Measurements from ENCODE around the gene FHIT.

Gene FHIT

DNA sequence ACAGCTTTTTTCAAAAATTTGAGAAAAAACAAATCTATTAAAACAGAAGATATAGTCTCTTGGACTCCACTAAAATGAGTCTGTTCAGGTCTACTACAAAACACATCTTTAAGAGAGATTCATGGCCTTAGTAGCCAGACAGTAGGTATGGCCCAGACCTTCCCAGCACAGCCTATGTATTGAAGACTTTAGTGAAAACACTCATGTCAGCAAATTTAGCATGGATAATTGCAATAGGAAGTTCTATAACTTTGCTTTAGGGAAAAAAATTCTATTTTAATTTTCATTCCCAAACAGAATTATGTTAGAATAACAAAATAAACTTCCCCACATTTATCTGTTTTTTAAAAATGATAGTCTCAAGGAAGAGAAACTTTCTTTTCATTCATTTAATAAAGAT is 976.6 kb downstream of the FHIT start:
- H3K36me3 ChIP-seq (ENCODE audit: control insufficient read depth, insufficient read depth, low read length), result no peaks in the 10 kb centered on the region
- H3K4me1 ChIP-seq (ENCODE audit: control insufficient read depth, insufficient read depth, low read length), result no peaks in the 10 kb centered on the region
- H3K4me3 ChIP-seq (ENCODE audit: low read length), result no peak overlapping the region
- H3K9ac ChIP-seq (ENCODE audit: low read length), result no peak overlapping the region
- no peak overlapping the region for H3K27ac ChIP-seq (ENCODE audit: low read depth, low read length)
- H3K27me3 ChIP-seq (ENCODE audit: control insufficient read depth, insufficient read depth, low read length), result no peaks in the 10 kb centered on the region

DNA sequence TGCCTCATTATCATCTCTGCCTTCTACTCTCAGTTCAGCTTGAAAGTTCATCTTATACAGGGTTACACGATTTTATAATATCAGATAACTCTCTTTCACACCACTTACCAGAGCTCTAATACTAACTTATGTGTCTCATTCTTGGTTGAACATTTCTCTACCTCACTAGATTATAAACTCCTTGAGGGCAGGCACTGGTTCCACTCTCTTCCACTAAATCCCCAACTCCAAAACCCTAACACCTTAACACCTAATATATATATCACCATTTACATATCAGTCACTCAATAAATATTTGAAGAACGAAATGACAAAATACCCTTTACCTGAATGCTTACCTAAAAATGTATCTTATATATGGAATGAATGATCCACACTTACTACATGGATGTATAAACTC is 977.2 kb downstream of the FHIT start:
- Histone ChIP-seq H3K4me1 (ENCODE audit: control insufficient read depth, insufficient read depth, low read length) (no peaks in the 10 kb centered on the region), H3K4me3 (ENCODE audit: low read length) (no peak overlapping the region), H3K27ac (ENCODE audit: low read depth, low read length) (no peak overlapping the region), H3K27me3 (ENCODE audit: control insufficient read depth, insufficient read depth, low read length) (no peaks in the 10 kb centered on the region), H3K36me3 (ENCODE audit: control insufficient read depth, insufficient read depth, low read length) (no peaks in the 10 kb centered on the region), H3K9ac (ENCODE audit: low read length) (no peak overlapping the region)

DNA sequence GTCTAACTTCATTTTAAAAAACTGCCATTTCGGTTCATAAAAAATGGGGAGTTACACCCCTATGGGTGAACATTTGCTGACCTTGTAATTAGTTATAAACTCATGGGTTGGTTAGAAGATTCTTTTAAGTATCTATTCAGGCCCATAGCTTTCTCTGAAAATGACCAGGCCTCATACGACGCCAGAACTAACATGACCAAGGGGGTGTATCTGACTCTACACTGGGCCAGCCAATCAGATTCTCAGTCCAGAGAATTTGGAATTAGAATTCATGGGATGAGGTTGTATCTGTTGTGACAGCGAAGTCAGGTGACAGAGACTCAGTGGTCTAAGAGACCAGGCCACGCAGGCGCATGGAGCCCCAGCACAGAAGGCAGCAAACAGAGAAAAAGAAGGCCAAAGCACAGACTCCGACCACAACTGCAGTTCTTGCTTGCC is 981.4 kb downstream of the FHIT start:
- no peak overlapping the region for H3K4me3 ChIP-seq (ENCODE audit: low read length)
- H3K36me3 ChIP-seq (ENCODE audit: control insufficient read depth, insufficient read depth, low read length), result no peaks in the 10 kb centered on the region
- H3K9ac ChIP-seq (ENCODE audit: low read length), result no peak overlapping the region
- no peak overlapping the region for H3K27ac ChIP-seq (ENCODE audit: low read depth, low read length)
- H3K4me1 ChIP-seq (ENCODE audit: control insufficient read depth, insufficient read depth, low read length), result no peaks in the 10 kb centered on the region
- H3K27me3 ChIP-seq (ENCODE audit: control insufficient read depth, insufficient read depth, low read length), result no peaks in the 10 kb centered on the region

DNA sequence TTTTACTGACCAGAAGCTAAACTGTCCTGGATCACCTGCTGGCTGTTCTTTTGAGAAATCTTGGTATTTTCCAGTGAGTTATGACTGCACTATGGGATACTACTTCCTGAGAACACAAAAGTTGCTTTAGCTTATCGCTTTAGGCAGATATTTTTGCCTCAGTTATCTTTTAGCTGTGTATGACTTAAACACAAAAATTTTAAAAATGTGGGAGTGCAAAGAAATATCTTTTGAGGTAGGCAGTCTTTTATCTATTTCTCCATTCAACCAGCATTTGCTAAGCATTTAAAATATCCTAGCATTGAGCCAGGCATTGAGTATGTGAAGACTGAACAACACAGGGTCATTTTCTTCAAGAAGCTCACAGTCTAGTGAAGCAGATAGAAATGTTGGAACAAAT is 981.9 kb downstream of the FHIT start:
- no peaks in the 10 kb centered on the region for H3K36me3 ChIP-seq (ENCODE audit: control insufficient read depth, insufficient read depth, low read length)
- no peak overlapping the region for H3K27ac ChIP-seq (ENCODE audit: low read depth, low read length)
- no peaks in the 10 kb centered on the region for H3K27me3 ChIP-seq (ENCODE audit: control insufficient read depth, insufficient read depth, low read length)
- no peaks in the 10 kb centered on the region for H3K4me1 ChIP-seq (ENCODE audit: control insufficient read depth, insufficient read depth, low read length)
- no peak overlapping the region for H3K9ac ChIP-seq (ENCODE audit: low read length)
- no peak overlapping the region for H3K4me3 ChIP-seq (ENCODE audit: low read length)

DNA sequence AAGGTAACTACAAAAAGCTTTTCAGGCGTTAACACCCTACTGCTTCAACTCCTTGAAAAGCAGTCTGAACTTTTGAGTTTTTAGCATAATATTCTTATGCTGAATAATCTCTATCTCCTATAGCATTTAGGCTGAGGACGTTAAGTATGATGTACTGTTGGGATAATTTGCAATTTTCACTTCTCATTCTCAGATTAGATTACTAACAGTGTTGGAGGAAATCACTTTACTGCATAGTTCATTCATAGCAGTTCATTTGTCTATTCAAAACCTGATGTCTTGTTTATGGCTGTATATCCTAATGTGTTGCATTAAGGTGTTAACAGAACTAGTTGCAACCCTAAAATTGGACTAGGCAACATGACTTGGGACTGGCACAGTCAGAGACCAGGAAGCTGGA is 983.1 kb downstream of the FHIT start:
- no peak overlapping the region for H3K4me3 ChIP-seq (ENCODE audit: low read length)

DNA sequence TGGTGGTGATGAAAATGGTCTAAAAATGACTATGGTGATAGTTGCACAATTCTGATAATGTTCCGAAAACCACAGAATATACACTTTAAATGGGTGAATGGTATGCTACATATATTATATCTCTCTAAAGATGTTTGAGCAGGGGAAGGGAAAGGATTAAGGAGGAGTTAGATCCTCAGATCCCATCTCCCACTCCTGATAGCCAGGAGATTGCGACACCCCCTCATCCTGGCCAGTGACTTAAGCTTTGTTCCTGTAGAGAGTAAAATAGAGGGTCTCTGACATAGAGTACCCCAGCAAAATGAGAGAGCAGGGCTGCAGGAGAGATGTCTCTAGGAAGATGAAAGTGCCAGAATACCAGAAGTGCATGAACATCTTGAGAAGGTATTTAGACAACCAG is 984.8 kb downstream of the FHIT start:
- H3K4me3 ChIP-seq (ENCODE audit: low read length), result no peak overlapping the region
- no peak overlapping the region for H3K9ac ChIP-seq (ENCODE audit: low read length)
- H3K27me3 ChIP-seq (ENCODE audit: control insufficient read depth, insufficient read depth, low read length), result no peaks in the 10 kb centered on the region
- no peaks in the 10 kb centered on the region for H3K4me1 ChIP-seq (ENCODE audit: control insufficient read depth, insufficient read depth, low read length)
- H3K36me3 ChIP-seq (ENCODE audit: control insufficient read depth, insufficient read depth, low read length), result no peaks in the 10 kb centered on the region
- H3K27ac ChIP-seq (ENCODE audit: low read depth, low read length), result no peak overlapping the region

More for the DNA sequence above, 983.1 kb downstream of the FHIT start:
- Histone ChIP-seq H3K9ac (ENCODE audit: low read length) (no peak overlapping the region), H3K27me3 (ENCODE audit: control insufficient read depth, insufficient read depth, low read length) (no peaks in the 10 kb centered on the region), H3K27ac (ENCODE audit: low read depth, low read length) (no peak overlapping the region), H3K4me1 (ENCODE audit: control insufficient read depth, insufficient read depth, low read length) (no peaks in the 10 kb centered on the region), H3K36me3 (ENCODE audit: control insufficient read depth, insufficient read depth, low read length) (no peaks in the 10 kb centered on the region)

DNA sequence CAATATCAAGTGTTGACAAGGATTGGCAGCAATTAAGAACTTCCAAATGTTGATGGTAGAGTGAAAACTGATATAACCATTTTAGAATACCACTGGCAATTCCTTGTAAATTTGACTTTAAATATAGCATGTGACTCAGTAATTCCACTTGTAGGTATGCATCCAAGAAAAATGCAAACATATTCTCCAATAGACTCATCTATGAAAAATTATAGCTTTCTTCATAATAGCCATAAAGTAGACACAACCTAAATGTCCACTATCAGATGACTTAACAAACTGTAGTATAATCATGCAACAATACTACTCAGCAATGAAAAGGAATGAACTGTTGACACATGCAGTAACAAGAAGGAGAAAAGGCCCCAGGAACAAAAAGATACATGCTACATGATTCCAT is 988.1 kb downstream of the FHIT start:
- no peak overlapping the region for H3K4me3 ChIP-seq (ENCODE audit: low read length)
- H3K4me1 ChIP-seq (ENCODE audit: control insufficient read depth, insufficient read depth, low read length), result no peaks in the 10 kb centered on the region
- no peak overlapping the region for H3K27ac ChIP-seq (ENCODE audit: low read depth, low read length)
- H3K36me3 ChIP-seq (ENCODE audit: control insufficient read depth, insufficient read depth, low read length), result no peaks in the 10 kb centered on the region
- no peaks in the 10 kb centered on the region for H3K27me3 ChIP-seq (ENCODE audit: control insufficient read depth, insufficient read depth, low read length)
- H3K9ac ChIP-seq (ENCODE audit: low read length), result no peak overlapping the region

DNA sequence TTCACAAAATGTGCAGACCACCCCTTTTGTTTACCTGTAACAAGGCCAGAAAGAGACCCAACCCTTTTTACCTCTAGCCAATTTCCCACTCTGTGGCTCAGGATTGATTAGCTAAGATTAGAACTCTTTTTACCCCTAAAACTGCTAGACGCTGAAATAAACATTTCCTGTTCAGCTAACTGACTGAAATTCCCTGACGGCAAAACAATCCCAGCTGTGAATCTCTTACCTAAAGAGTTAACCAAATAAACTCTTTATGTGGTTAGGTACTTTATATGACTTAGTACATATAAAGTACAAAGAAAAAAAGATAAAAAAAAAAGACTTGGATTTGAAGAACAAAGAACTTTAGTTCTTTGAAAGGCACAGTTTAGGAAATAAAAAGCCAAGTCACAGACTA is 988.7 kb downstream of the FHIT start:
- Histone ChIP-seq H3K4me3 (ENCODE audit: low read length) (no peak overlapping the region), H3K27ac (ENCODE audit: low read depth, low read length) (no peak overlapping the region), H3K36me3 (ENCODE audit: control insufficient read depth, insufficient read depth, low read length) (no peaks in the 10 kb centered on the region), H3K9ac (ENCODE audit: low read length) (no peak overlapping the region), H3K4me1 (ENCODE audit: control insufficient read depth, insufficient read depth, low read length) (no peaks in the 10 kb centered on the region), H3K27me3 (ENCODE audit: control insufficient read depth, insufficient read depth, low read length) (no peaks in the 10 kb centered on the region)

DNA sequence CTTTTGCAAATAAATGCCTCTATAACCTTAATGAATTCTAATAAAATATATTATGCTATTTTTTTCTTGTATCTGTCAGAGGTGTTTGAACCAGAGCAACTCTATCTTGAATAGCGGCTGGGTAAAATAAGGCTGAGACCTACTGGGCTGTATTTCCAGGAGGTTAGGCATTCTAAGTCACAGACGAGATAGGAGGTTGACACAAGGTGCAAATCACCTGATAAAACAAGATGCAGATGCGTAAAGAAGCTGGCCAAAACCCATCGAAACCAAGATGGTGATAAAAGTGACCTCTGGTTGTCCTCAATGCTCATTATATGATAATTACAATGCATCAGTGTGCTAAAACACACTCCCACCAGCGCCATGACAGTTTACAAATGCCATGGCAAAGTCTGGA is 990.7 kb downstream of the FHIT start:
- no peaks in the 10 kb centered on the region for H3K4me1 ChIP-seq (ENCODE audit: control insufficient read depth, insufficient read depth, low read length)

DNA sequence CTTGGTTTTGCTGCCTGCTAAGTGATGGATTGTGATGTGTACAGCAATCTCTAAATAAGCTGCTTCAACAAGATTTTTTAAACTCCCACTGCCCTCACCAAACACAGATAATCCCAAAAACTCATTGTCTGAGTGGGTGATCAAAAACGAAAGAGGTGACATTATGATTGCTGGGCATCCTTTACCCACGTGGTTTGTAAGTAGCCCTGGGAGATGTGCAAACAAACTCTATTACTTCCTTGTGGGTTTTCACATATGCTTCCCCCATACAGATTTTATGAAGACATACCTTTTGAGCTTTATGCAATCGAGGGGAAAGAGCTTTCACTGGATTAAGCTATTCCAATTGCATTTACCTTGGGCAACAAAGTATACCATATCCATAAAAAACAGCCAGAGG is 1000.4 kb downstream of the FHIT start:
- no peaks in the 10 kb centered on the region for H3K4me1 ChIP-seq (ENCODE audit: control insufficient read depth, insufficient read depth, low read length)
- no peaks in the 10 kb centered on the region for H3K27me3 ChIP-seq (ENCODE audit: control insufficient read depth, insufficient read depth, low read length)
- no peaks in the 10 kb centered on the region for H3K36me3 ChIP-seq (ENCODE audit: control insufficient read depth, insufficient read depth, low read length)
- no peak overlapping the region for H3K9ac ChIP-seq (ENCODE audit: low read length)
- no peak overlapping the region for H3K4me3 ChIP-seq (ENCODE audit: low read length)
- H3K27ac ChIP-seq (ENCODE audit: low read depth, low read length), result no peak overlapping the region

More for the DNA sequence above, 990.7 kb downstream of the FHIT start:
- no peaks in the 10 kb centered on the region for H3K27me3 ChIP-seq (ENCODE audit: control insufficient read depth, insufficient read depth, low read length)
- H3K9ac ChIP-seq (ENCODE audit: low read length), result no peak overlapping the region
- no peak overlapping the region for H3K4me3 ChIP-seq (ENCODE audit: low read length)
- H3K36me3 ChIP-seq (ENCODE audit: control insufficient read depth, insufficient read depth, low read length), result no peaks in the 10 kb centered on the region
- no peak overlapping the region for H3K27ac ChIP-seq (ENCODE audit: low read depth, low read length)

DNA sequence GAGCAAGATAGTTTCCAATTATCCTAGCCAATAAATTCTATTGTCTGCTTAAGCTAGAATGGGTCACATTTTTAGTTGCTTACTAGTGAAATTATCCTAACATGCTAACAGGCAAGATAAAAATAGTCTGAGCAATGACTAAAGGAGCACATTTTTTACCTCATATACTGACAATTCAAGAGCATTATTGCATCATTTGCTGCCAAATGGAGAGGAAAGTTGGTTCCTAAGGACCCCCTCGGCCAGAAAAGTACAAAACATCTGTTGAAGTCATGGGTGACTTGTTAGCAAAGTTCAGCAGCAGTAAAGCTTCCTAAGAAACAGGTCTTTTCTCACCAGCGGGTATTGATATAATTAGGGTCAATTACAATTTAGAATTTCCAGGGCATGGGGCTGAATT is 1001.0 kb downstream of the FHIT start:
- Histone ChIP-seq H3K27me3 (ENCODE audit: control insufficient read depth, insufficient read depth, low read length) (no peaks in the 10 kb centered on the region), H3K27ac (ENCODE audit: low read depth, low read length) (no peak overlapping the region), H3K9ac (ENCODE audit: low read length) (no peak overlapping the region), H3K36me3 (ENCODE audit: control insufficient read depth, insufficient read depth, low read length) (no peaks in the 10 kb centered on the region), H3K4me3 (ENCODE audit: low read length) (no peak overlapping the region), H3K4me1 (ENCODE audit: control insufficient read depth, insufficient read depth, low read length) (no peaks in the 10 kb centered on the region)

DNA sequence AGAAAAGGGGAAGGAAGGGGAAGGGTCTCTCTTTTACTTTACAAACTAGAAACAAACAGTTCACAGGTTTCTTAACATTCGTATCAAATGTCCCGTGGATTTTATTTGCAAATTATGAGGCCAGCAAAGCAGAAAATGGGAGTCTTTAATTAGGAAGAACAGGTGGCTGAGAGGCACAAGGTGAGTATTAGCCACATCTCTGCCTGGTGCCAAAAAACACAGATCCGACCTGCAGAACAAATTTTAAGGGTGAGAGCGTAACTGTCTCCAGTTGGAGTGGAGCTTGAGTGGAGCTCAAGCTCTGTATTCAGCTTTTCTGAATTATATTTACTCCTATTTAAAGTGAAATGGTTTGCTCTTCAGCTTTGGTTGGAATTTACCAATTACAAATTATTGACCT is 1004.9 kb downstream of the FHIT start:
- H3K4me3 ChIP-seq (ENCODE audit: low read length), result no peak overlapping the region
- no peaks in the 10 kb centered on the region for H3K4me1 ChIP-seq (ENCODE audit: control insufficient read depth, insufficient read depth, low read length)
- H3K9ac ChIP-seq (ENCODE audit: low read length), result no peak overlapping the region
- H3K27me3 ChIP-seq (ENCODE audit: control insufficient read depth, insufficient read depth, low read length), result no peaks in the 10 kb centered on the region
- H3K27ac ChIP-seq (ENCODE audit: low read depth, low read length), result no peak overlapping the region
- H3K36me3 ChIP-seq (ENCODE audit: control insufficient read depth, insufficient read depth, low read length), result no peaks in the 10 kb centered on the region

DNA sequence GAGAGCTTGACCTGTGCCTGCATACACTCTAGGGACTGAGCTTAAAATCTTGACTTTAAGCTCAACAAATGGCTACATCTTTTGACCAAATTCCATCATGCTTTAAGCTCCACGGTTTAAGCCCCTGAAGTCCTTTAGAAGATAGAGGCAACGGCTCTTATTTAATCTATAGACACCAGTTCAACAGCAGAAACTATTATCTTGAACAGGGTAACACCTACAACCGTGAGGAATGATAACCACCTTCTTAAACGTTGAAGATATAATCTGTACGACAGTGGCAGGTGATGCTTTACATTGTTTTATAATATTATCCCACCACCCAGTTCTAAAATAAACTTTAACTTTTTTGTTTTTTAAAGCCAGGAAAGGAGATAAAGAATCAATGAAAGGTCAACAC is 1007.8 kb downstream of the FHIT start:
- Histone ChIP-seq H3K27ac (ENCODE audit: low read depth, low read length) (no peak overlapping the region), H3K36me3 (ENCODE audit: control insufficient read depth, insufficient read depth, low read length) (no peaks in the 10 kb centered on the region), H3K27me3 (ENCODE audit: control insufficient read depth, insufficient read depth, low read length) (no peaks in the 10 kb centered on the region), H3K4me3 (ENCODE audit: low read length) (no peak overlapping the region), H3K4me1 (ENCODE audit: control insufficient read depth, insufficient read depth, low read length) (no peaks in the 10 kb centered on the region), H3K9ac (ENCODE audit: low read length) (no peak overlapping the region)

Measured in rectal smooth muscle tissue (tissue), 1 donor.